GM12891 (cell line): Measurements from ENCODE around the gene RAB25.
A peak's percentile ranks its signal among the peaks of the same experiment; 100 is the strongest.

Experiments
- POLR2A ChIP-seq: IDR thresholded peaks from 2 replicates; pipeline ENCODE4 v1.6.1; 2011; ENCODE audit warnings: low read depth, low read length, control low read depth
- POLR2AphosphoS5 ChIP-seq: IDR thresholded peaks from 2 replicates; pipeline ENCODE4 v1.6.1; 2011; ENCODE audit warnings: low read depth, low read length, control low read depth
- POU2F2 ChIP-seq: IDR thresholded peaks from 2 replicates; pipeline ENCODE4 v1.6.1; 2011; ENCODE audit warnings: low read depth, mild to moderate bottlenecking, control low read depth, low read length, moderate library complexity
- SPI1 ChIP-seq: IDR thresholded peaks from 2 replicates; pipeline ENCODE4 v1.6.1; 2011; ENCODE audit warnings: low read depth, low read length, control low read depth
- TAF1 ChIP-seq: IDR thresholded peaks from 2 replicates; pipeline ENCODE4 v1.6.1; 2011; ENCODE audit warnings: low read depth, low read length, control low read depth

DNA sequence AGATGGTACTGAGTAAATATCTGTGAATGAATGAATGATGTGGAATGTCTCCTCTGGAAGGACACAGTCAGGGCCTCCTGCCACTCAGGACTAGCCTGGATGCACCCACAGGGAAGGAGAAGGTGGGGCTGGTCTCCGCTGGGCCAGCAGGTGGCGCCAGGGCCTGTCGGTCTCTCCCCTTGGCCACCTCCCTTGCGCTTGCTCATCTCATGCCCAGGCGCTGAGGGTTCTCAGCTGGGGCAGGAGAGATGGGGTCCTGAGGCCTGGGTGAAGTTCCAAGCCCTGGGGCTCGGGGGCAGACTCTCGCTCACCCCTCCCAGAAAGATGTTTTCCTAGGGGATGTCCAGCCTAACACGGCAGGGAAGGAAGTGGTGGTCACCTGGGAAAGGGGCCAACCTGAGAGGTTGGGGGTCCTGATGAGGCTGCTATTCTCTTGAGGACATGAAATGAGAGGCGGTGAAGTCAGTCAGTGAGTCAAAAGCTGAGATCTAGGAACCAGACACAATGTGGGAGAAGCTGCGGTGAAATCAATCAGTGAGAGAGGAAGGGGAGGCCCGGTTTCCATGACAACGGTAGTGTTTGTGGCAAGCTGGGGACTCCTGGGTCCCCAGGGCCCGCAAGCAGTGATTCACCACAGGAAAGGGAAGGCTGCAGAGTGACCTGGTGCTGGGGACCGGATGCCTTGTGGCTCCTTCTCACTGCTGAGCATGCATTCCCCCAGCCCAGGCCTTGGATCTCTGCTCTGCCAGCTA, 35.9 kb downstream of the RAB25 start:
- TF ChIP-seq POLR2A (peak; percentile 46; the same call in 1 of the 2 replicates), POLR2AphosphoS5 (no peak), TAF1 (no peak), POU2F2 (peak; percentile 82), SPI1 (peak; percentile 66)
